ENCODE data around the gene CFAP100.

CFAP100 gene

DNA sequence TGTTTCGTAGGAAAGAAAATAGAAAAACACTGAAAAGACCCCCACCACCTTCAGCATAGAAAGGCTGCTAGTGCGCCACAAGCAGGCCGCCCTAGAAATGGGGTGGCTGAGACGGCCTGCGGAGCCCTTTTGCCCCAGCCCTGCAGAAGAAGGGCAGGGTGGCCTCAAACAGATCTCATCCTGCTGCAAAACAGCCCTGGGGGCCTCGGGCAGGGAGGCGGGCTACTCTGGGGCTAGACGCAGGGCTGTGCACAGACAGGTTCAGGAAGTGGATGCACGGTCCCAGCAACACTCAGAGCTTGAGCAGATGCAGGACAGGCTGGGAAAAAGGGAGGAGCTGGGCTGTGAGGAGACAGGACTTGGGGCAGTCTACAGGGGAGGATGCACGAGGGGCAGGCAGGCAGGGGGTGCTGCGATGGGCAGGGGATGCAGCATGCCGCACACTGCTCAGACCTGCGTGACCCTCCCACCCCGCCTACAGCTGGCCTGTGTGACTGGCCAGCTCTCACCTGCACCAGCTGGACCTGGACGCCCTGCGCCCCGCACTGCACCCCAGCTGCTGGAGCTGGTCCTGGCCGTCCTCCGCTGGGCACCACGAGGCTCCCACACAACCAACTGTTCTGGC lies 46.7 kb downstream of the CFAP100 start:
- no peak for DNase-seq (ENCODE audit: low spot score)

GRCh38 chr3:126442094-126442855 lies 47.6 kb downstream of the CFAP100 start:
- DNase-seq (ENCODE audit: low spot score) = no peak

GRCh38 chr3:126442856-126443242 lies 48.1 kb downstream of the CFAP100 start:
- DNase-seq (ENCODE audit: low spot score) = no peak

DNA sequence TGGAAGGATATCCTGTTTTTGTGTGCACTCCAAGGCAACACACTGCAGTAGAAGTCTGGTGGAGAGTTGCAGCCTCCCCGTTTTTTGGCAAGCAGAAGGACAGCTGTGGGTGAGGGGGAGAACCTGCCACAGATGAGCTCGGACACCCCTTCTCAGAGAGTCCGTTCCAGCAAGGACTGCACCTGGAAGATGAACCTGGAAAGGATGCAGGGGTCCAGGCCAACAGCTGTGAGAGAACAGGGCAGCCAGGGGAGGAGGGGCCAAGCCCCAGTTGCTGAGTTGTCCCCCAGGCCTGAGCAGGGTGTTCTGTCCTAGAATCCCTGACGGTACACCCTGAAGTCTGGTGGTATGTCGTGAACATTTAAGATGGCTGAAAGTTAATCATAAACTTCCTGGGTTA lies 50.8 kb downstream of the CFAP100 start:
- no peak for DNase-seq (ENCODE audit: low spot score)

- DNase-seq (ENCODE audit: low spot score) = no peak
These were observed 51.6 kb downstream of the CFAP100 start for GRCh38 chr3:126446301-126446700.

DNA sequence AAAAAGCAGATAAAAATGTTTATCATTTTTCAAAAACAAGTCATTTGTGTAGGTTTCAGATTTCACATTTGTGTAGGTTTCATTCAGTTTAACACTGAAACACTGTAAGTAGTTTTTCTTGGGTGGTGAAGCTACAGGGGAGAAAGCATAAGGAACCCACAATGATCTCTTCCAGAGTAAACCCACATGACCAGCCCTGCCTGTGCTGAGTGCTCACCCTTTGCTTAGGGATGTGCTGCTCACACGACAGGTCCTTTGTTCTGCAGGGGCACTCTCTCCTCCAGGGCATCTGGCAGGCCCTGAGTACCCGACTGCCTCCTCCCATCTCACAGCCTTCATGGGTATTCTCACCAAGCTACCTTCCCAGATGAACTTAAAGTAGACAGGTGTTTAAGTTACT lies 52.1 kb downstream of the CFAP100 start:
- DNase-seq (ENCODE audit: low spot score) = no peak

- DNase-seq (ENCODE audit: low spot score) = no peak
These were observed 52.9 kb downstream of the CFAP100 start for GRCh38 chr3:126447456-126448106.

DNA sequence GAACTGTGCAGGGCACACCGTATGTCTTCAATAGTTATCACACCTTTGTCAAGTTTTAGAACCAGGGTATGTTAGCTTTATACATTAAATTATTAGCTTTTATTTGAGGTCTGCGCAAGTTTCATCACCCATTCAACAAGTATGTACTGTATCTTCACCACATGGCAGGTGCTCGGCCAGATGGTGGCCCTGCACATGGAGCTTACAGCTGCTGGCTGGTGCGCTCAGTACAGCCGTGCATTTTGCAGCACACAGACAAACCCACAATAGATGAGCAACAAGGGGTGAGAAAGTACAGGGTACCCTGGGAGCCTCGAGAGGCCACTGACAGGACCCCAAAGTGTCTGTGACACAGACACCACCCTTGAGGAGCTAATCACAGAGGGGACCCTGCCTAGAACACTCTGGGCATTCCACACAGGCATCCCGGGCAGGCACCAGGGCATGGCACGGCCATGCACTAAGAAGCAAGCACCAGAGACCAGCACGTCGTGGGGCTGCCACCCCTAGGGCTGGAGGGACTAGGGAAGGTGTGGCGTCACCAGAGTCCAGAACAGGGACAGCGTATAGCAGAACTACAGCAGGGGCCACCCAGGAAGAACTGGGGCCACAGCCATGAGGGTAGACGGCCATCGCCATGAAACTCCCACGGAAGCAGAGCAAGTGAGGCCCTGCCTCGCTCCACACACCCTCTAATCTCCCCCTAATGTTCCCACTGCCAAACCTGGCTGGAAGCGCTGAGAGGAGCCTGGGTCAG lies 53.6 kb downstream of the CFAP100 start:
- no peak for DNase-seq (ENCODE audit: low spot score)

DNA sequence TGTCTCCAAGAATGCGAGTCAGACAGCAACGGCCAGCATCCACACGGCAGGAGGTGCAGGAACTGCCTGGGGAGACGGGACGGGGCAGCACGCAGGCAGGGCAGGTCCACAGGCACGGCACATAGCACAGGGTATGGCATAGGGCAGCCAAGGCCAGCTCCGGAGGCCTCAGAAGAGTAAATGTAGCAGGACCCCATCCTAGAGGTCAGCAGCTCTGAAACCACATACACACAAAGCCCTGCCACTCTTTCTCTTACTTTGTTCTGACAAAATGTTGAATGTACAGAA lies 54.1 kb downstream of the CFAP100 start:
- no peak for DNase-seq (ENCODE audit: low spot score)

DNA sequence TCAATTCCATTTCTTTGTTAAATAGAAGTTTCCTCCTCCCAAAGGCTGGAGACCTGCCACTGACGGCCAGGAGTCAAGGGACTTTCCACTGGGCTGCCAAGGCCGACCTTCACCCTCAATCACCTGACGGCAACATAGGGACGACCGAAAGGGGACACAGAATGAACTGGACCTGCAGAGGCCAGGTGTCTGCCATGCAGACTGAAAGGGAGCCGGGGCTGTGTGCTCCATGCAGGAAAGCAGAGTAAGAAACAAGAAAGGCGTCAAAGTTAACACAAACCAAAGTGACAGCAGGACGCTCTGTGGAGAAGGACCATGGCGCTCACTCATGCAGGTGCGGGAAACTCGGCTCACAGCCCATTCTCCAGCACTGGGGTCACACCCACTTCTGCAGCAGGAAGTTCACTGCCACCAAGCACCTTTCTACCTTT lies 54.9 kb downstream of the CFAP100 start:
- no peak for DNase-seq (ENCODE audit: low spot score)

GRCh38 chr3:126450219-126450618 lies 55.5 kb downstream of the CFAP100 start:
- no peak for DNase-seq (ENCODE audit: low spot score)

- DNase-seq (ENCODE audit: low spot score) = no peak
These were observed 56.0 kb downstream of the CFAP100 start for GRCh38 chr3:126450744-126451143.

DNA sequence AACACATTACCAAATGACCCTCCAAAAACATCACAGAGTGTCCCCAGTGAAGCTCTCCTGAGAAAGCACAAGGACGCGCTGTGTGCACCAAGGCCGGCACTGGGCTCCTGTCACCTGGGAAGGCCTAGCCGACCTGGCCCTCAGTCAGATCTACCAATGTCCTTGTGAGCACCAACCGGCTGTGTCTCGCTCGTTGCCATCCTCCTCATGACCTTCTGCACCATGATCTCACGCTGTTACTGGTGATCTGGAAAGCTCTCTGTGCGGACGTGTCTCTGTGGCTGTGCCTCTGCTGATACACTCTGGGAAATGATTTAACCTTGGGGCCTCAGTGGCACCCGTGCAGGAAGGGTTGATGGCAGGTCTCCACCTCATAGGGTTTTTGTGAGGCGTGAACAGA lies 56.8 kb downstream of the CFAP100 start:
- no peak for DNase-seq (ENCODE audit: low spot score)

DNA sequence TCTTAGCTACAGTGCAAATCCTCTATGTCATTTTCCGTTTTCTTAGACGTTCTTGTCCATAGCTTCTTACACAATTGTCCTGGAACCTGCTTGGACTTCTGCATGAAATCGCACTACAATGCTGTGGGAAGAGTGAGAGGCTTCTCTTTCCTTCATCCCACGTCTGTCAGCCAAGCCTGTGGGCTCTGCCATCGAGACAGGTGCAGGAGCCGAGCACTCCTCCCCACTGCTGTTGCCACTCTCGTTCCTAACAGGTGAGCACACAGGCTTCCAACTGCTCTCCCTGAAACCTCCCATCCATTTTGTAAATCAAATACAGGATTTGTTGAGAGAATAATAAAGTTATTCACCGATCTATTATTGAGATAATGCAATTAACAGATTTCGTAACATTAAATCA lies 57.5 kb downstream of the CFAP100 start:
- DNase-seq (ENCODE audit: low spot score) = no peak

DNA sequence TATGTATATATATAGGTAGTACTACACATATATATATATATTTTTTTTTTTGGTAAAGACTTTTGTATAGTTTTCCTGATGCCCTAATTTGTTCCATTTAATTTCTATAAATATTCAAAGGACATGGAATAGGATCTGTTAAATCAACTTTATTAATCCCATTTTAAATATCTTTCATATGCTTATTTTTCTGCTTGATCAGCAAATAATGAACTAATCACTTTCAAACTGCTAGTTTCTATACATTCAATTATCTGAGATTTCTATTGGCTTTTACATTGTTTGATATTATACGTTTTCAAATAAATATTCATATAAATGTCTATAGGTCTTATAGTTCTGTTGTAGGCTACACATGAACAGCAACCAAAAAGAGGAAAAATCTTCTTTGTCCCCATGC lies 59.3 kb downstream of the CFAP100 start:
- DNase-seq (ENCODE audit: low spot score) = no peak

GRCh38 chr3:126454437-126455198 lies 59.9 kb downstream of the CFAP100 start:
- DNase-seq (ENCODE audit: low spot score) = no peak

- DNase-seq (ENCODE audit: low spot score) = no peak
These were observed 61.5 kb downstream of the CFAP100 start for GRCh38 chr3:126456211-126456610.

GRCh38 chr3:126456766-126457388 lies 62.2 kb downstream of the CFAP100 start:
- DNase-seq (ENCODE audit: low spot score) = no peak

DNA sequence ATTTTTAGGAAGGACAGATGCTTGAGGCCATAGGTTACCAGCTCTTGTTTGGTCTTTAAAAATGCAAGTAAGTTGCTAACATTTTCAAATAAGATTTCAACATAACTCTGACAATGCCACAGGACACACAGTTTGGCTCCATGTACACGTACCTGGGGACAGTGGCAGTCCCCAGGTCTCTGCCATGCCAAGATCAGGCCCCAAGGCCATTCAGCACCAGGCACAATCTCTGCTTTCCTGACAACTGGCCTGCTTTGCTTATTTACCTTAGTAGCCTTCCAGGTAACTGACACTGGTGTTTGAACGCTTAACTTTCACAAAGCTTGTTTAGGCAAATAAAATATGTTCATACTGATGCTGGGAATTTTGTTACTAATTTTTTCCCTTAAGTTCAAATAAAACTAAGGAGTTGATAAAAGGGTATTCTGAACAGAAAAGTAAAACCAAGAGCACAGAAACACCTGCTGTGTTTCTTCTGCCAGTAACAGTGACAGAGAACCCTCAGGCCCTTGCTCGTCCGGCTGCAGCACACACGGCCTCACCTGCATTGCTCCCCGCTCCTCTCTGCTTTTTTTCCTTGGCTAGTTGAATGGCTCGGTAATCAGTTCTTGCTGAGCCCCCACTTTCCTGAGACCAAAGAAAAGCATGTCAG lies 64.5 kb downstream of the CFAP100 start:
- DNase-seq (ENCODE audit: low spot score) = no peak

- no peak for DNase-seq (ENCODE audit: low spot score)
These were observed 65.0 kb downstream of the CFAP100 start for GRCh38 chr3:126459763-126460127.

GRCh38 chr3:126460381-126460780 lies 65.7 kb downstream of the CFAP100 start:
- DNase-seq (ENCODE audit: low spot score) = no peak
